ENCODE data around the gene RASD1. TPM values are rescaled to one million over a fixed set of nuclear protein-coding genes. Genes with fewer than 3 reads are reported as not detected.

Gene RASD1
- polyA plus RNA-seq, 1 of the 3 experiments (the other 2 are of a cell fraction) = 0.43 TPM

DNA sequence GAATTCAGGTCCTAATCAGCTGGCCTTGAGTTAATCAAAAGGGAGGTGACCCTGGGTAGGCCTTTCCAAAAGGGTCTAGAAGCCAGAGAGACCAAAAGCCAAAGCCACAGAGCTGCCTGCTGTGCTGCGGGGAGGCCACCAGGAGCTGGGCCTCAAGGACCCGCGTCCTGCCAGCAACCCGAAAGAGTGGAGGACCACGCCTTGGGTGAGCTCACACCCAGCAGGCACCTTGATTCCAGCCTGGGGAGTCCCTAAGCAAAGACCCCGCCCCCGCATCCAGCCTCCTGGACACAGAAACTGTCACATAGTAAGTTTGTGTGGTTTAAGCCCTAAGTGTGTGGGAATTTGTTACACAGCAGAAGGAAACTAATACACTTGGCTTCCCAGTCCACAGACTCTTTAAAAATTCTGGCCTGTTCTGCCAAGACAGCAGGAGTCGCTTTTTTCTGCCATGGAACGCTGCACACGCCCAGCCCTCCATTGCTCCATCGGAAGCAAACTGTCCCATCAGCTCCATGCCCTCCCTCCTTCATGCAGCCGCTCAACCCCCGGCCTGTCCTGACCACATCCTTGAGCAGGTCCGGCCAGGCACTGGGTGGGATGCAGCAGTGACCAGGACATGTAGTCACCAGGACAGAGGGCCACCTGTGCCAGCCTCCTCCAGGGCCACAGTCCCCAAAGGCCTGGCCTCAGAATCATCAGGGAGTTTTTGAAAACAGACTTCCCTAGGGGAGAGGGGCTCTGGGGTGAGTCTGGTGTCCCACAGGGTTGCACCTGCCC, 20.9 kb upstream of the RASD1 start:
- no peaks in the 10 kb centered on the region for H3K9me3 ChIP-seq
- H4K20me1 ChIP-seq (ENCODE audit: insufficient read depth) = peaks cover 17% of the 10 kb centered on the region; the same call in 1 of the 2 replicates
- no peaks in the 10 kb centered on the region for H3K9me2 ChIP-seq
- no peak overlapping the region for H3K9ac ChIP-seq
- no peaks in the 10 kb centered on the region for H3K27me3 ChIP-seq (ENCODE audit: insufficient read depth)
- H3K4me2 ChIP-seq = no peak overlapping the region
- POLR2A ChIA-PET = no interaction called here
- H2AFZ ChIP-seq (ENCODE audit: low read depth) = no peak overlapping the region
- CTCF ChIA-PET = interaction anchor here (0.6 to 8.3 kb wide), 4 partner anchors 10 to 52 kb away, joined by 3 to 42 read pairs (median 4); no protein-coding TSS in a partner anchor
- H3K4me3 ChIP-seq (ENCODE audit: low read depth in 2 of 2, low read length in 1 of 2) = no peak overlapping the region
- H3K79me2 ChIP-seq (ENCODE audit: insufficient read depth) = no peaks in the 10 kb centered on the region
- H3K27ac ChIP-seq (ENCODE audit: low read depth in 2 of 2, low read length in 1 of 2) = no peak overlapping the region; a peak in 1 of 4 replicates
- H3K4me1 ChIP-seq (ENCODE audit: control insufficient read depth in 1 of 2, insufficient read depth in 2 of 2, low read depth in 1 of 2, low read length in 1 of 2) = peaks cover 2 to 29% of the 10 kb centered on the region in 2 experiments; a peak in 2 of 4 replicates
- H3K36me3 ChIP-seq (replicated peaks in 1 of 2; ENCODE audit: control insufficient read depth in 1 of 2, insufficient read depth in 2 of 2, low read length in 1 of 2) = no peaks in the 10 kb centered on the region
- WGBS (ENCODE audit: low lambda C conversion rate) = over 99% methylated on average over 12 of the region's 14 CpGs
- no peak for DNase-seq
- TF ChIP-seq RCOR1 (IDR thresholded peaks at IDR 0.05; ENCODE audit: low read length) (no peak), GATA2 (CRISPR knock-in tag; IDR thresholded peaks at IDR 0.05) (no peak), TAF1 (IDR thresholded peaks at IDR 0.05; ENCODE audit: borderline replicate concordance, low read depth, low read length) (no peak), YY1 (IDR thresholded peaks at IDR 0.05; ENCODE audit: low read depth) (no peak), FOXJ3 (CRISPR knock-in tag; IDR thresholded peaks at IDR 0.05) (no peak), CHD2 (IDR thresholded peaks at IDR 0.05; ENCODE audit: low read length, partially characterized antibody) (no peak), POLR2AphosphoS5 (IDR thresholded peaks at IDR 0.05; ENCODE audit: low read depth, low read length) (no peak), RXRA (IDR thresholded peaks at IDR 0.05; ENCODE audit: borderline replicate concordance, low read depth) (no peak)
- TF ChIP-seq, protein P1, sequence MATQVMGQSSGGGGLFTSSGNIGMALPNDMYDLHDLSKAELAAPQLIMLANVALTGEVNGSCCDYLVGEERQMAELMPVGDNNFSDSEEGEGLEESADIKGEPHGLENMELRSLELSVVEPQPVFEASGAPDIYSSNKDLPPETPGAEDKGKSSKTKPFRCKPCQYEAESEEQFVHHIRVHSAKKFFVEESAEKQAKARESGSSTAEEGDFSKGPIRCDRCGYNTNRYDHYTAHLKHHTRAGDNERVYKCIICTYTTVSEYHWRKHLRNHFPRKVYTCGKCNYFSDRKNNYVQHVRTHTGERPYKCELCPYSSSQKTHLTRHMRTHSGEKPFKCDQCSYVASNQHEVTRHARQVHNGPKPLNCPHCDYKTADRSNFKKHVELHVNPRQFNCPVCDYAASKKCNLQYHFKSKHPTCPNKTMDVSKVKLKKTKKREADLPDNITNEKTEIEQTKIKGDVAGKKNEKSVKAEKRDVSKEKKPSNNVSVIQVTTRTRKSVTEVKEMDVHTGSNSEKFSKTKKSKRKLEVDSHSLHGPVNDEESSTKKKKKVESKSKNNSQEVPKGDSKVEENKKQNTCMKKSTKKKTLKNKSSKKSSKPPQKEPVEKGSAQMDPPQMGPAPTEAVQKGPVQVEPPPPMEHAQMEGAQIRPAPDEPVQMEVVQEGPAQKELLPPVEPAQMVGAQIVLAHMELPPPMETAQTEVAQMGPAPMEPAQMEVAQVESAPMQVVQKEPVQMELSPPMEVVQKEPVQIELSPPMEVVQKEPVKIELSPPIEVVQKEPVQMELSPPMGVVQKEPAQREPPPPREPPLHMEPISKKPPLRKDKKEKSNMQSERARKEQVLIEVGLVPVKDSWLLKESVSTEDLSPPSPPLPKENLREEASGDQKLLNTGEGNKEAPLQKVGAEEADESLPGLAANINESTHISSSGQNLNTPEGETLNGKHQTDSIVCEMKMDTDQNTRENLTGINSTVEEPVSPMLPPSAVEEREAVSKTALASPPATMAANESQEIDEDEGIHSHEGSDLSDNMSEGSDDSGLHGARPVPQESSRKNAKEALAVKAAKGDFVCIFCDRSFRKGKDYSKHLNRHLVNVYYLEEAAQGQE (IDR thresholded peaks at IDR 0.05; ENCODE audit: low read depth, low read length) = no peak
- TF ChIP-seq, protein P2, sequence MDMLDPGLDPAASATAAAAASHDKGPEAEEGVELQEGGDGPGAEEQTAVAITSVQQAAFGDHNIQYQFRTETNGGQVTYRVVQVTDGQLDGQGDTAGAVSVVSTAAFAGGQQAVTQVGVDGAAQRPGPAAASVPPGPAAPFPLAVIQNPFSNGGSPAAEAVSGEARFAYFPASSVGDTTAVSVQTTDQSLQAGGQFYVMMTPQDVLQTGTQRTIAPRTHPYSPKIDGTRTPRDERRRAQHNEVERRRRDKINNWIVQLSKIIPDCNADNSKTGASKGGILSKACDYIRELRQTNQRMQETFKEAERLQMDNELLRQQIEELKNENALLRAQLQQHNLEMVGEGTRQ (IDR thresholded peaks at IDR 0.05; ENCODE audit: borderline replicate concordance, low read depth, low read length) = no peak
- no peaks in the 10 kb centered on the region for H3F3A ChIP-seq (replicated peaks; ENCODE audit: insufficient read depth)

Data from SK-N-SH (cell line).